ENCODE measurements around the gene TEX51.

The TEX51 gene

DNA sequence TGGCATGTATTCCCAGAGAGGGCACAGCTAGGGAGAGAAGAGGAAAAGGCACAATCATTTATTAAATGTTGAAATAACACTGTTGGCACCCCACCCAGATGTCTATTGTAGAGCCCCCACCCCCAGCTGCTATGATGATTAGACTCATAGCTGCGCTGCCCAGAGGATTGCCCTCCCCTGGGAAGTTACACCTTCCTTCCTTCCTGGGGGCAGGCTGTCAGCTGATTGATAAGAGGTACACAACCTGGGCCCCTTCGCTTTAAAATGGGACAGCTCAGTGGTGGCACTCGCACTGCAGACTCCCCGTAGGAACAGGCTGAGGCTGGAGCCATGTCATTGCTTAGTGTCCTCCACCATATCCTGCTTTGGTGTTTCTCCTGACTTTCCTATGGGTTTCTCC lies 18.1 kb downstream of the TEX51 start:
- DNase-seq = no peak

GRCh38 chr2:126921066-126921465 lies 22.4 kb downstream of the TEX51 start:
- no peak for DNase-seq

DNA sequence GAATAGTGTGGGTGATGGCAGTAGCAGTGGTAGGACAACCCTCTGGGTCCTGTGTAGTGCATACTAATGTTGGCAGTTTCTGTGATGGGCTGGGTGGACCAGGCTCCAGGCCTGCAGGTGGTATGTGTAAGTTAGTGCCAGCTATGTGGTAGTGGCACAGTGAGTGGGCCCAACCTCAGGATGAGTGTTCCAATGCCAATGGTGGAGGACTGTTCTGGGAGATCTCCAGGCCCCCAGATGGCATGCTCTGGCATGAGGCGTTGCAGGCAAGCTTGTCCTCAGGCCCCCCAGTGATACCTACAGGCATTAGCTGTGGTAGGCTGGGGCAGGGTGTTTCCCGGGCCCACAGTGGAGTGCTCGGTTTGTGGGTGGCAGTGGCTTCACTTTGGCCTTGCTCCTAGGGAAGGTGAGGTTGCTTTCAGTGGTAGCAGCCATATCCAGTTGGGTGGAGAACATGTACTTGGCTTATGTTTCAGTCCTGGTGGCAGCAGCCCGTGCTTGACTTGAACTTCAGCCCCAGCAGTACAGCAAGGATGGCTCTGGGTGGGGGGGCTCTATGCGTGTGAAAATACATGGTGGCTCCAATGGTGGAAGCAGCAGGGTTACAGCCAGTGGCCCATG lies 32.4 kb downstream of the TEX51 start:
- DNase-seq = no peak

DNA sequence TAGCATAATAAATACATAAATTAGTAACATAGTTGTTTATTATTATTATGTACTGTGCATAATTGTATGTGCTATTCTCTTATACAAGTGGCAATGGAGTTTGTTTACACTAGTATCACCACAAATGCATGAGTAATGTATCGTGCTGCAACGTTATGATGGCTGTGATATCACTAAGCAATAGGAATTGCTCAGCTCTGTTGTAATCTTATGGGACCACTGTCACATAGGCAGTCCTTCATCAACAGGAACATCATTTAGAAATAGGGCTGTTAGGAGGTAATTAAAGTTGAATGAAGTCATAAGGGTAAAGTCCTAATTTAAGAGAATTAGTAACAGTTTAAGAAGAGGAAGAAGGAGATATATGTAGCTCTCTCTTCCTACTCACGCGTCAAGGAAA lies 33.8 kb downstream of the TEX51 start:
- no peak for DNase-seq

- no peak for DNase-seq
Measured at GRCh38 chr2:126932966-126933710, 34.4 kb downstream of the TEX51 start.

- DNase-seq = no peak
Measured at GRCh38 chr2:126933711-126934091, 35.0 kb downstream of the TEX51 start.

- no peak for DNase-seq
Measured at GRCh38 chr2:126934809-126935208, 36.1 kb downstream of the TEX51 start.

- no peak for DNase-seq
Measured at GRCh38 chr2:126935774-126936173, 37.1 kb downstream of the TEX51 start.

- DNase-seq = no peak
Measured at GRCh38 chr2:126936219-126936723, 37.6 kb downstream of the TEX51 start.

DNA sequence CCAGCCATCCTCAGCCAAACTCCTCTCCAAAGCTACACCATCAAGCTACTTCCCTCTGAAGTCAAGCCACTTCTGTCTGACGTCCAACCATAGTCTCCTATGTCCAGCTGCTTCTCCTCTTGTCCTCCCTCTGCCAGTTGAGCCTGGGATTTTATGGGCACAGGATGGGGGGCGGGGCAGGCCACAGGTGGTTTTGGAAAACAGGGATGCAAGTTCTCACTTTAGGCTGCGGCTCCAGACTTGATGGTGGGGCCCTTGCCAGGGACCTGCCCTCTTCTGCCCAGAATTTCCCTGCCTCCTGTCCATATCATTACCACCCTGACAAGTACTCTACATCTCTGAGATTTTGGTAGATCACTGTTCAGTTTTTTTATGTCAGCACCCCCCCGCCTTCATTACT lies 41.6 kb downstream of the TEX51 start:
- DNase-seq = no peak

DNA sequence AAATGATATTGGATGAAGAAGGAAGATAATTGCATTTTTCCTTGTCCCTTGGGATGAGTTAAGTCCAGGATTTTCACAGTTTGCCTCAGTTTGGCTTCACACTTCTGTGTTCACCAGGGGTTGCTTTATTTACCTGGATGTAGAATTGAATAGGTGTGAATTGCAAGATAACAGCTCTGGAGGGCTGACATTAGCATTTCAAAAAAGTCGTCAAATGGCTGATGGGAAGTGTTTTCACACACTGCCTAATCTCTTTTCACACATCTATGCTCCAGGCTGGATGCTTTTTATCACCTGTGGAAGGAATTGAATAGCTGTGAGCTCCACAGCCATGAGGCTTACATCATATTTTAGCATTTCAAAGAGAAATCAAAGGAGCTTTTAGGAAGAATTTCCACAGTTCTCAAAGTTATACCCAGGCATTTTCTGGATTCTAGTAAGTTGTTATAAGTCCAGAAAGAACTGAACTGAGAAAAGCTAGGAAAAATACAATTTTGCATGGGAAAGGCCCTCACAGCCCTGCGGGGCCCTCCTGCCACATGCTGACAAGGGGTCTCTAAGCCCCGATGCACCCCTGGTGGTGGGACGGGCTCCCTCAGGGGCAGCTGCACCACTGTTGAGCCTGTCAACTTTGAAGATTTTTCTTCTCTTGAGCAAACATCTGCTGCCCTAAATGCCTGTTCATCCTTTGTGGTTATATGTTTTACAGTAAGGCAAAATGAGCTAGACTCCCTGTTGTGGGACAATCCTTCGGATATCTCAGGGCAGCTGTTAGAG lies 43.9 kb downstream of the TEX51 start:
- no peak for DNase-seq

DNA sequence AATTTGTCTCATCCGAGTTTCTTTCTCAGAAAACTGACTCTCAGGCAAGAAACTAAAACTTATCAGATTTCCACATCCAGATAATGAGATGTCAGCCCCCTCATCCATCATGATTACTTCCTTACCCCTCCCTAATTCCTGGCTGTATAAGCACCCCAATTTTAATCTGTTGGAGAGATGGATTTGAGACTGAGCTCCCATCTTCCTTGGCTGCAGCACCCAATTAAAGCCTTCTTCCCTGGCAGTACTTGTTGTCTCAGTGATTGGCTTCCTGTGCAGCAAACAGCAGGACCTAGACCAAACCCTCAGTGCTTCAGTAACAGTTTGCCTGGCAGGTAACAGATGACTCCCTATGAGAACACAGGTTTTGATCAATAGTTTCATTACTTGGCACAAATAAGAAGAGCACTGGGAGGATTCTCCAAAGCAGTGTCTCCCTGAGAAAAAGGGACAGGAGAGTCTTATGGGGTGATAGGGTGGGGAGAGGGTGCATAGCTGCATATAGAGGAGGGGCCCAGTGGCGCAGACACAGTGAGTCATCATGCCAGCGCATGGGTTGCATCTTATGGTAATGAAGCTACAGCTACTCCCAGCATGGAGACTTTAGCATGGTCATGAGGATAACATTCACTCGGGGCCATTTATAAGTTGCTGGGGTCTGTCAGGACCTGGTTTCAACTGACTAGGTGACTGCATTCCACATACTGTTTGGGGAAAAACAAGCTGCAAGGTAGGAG lies 45.1 kb downstream of the TEX51 start:
- no peak for DNase-seq

DNA sequence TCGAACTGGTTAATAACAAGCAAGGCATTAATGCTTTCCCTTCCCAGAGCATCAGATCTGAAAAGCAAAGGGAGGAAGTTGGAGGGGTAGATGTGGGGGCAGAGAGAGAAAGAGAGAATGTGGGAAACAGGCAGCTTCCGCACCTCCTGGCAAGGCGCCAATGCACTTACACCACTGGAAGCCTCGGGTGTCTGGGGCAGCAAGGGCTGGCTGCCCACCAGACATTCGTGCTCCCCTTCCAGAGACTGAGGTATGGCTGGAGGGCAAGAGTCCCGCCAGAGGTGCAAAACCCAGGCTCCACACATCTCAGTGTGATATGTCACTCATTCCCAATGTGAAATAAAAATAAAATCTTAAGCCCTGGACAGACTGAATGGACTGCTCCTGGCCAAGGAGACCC lies 46.4 kb downstream of the TEX51 start:
- DNase-seq = no peak

GRCh38 chr2:126946318-126947102 lies 47.8 kb downstream of the TEX51 start:
- no peak for DNase-seq

GRCh38 chr2:126947103-126947429 lies 48.4 kb downstream of the TEX51 start:
- no peak for DNase-seq

DNA sequence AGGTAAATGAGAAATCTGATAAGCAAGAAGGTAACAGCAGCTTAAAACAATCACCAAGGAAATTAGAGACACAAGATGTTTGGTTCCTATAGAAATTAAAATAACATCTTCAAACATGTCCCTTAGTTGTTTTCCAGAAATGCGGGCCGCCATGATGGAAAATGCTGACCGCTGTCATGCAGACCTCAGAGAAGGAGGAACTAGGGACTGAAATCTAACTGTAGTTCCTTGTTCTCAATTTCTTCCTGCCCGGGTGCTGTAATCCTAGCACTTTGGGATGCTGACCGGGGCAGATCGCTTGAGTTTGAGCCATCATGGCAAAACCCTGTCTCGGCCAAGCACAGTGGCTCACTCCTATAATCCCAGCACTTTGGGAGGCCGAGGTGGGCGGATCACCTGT lies 51.1 kb downstream of the TEX51 start:
- DNase-seq = no peak

GRCh38 chr2:126950504-126950903 lies 51.8 kb downstream of the TEX51 start:
- DNase-seq = no peak
